Kasumi-1 (cell line): ENCODE results near the gene NACC2.

ENCODE experiments used
- DNase-seq, 2 experiments: peaks; one replicate each; lab custom pipeline; 2025; lab: John Stamatoyannopoulos, UW

Gene NACC2

DNA sequence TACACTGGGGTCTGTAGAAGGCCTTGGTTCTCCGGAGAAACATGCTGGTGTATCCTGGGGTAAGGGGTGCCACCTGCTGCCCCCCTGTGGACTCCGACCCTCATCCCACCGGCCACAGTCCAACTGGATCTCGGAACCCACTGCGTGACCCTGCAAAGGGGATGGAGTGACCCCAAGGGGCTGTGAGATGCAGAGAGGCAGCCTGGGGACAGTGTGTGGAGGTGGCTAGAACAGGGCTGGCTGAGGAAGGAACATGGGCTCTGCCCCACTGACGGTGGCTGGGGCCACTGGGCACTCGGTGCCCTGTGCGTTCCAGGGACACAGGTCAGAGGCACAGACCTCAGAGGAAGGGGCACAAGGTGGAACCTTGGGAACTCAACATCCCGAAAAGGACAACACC is 2.3 kb downstream of the NACC2 start:
- no peak for DNase-seq

GRCh38 chr9:136092353-136092650 is 2.8 kb downstream of the NACC2 start:
- no peak for DNase-seq

DNA sequence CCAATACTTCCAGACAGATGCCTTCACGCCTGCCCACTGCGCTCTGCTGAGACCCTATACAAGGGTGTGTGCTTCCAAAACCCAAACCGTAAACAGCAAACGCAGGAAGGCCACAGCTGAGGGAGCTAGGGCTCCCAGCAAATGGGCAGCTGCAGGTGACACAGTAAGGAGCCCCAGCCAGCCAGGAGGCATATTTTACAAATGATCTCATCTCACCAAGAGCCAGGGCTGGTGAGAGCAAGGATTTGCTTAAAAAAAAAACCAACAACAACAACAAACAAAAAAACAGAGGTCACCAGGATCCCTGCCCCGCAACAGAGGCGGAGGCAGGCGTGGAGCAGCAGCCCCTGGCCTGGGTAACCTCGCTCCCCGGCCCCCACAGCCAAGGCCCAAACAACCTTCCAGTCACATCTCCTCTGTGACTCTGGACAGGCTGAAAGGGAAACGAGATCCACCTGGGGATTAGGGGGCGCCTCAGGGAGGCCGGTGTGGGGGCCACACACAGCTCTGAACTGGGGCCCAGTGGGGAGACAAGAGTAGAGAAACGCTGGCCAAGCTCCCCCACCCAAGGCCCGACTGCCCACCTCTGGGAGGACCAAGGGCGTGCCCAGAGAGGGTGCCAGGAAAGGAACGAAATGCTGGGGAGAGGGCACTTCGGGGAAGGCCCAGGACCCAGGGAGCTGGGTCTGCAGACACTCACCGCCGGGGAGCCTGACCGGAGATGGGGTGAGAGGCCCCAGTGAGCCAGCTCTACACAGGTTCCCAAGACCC is 3.3 kb downstream of the NACC2 start:
- no peak for DNase-seq

DNA sequence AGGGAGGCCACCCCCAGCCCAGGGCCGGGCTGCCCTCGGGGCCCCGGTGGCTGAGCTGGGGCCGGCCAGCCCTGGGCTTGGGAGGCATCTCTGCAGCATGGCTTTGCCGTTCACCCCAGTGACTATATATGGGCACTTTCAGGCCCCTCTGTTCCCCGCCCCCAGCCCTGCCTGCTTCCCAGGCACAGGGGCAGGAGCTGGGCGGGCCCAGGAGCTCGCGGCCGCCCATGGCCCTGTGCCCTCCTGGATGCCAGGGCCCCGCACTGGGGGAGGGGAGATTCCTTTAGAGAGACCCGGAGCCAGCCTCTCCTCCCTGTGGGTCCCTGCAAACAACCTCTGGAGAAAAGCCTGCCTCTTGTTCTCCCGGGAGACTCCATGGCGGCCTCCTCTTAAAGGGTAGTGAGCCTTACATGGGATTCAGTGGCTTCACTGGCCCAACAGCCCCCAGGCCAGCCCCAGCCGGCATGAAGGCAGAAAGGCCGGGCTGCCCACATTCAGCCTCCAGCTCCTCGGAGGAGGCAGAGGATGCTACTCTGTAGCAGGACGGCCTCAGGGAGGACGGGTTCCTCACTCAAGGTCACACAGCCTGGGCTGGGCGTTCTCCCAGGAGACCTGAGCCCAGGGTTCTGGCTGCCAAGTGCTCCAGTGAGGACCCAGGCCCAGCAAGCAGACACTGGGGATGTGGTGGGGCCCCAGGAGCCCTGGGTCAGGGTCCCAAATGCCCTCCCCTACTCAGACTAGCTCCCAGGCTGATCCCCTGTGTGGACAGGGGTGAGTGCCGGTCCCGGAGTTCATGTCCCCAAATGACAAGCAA is 4.1 kb downstream of the NACC2 start:
- DNase-seq, result no peak

DNA sequence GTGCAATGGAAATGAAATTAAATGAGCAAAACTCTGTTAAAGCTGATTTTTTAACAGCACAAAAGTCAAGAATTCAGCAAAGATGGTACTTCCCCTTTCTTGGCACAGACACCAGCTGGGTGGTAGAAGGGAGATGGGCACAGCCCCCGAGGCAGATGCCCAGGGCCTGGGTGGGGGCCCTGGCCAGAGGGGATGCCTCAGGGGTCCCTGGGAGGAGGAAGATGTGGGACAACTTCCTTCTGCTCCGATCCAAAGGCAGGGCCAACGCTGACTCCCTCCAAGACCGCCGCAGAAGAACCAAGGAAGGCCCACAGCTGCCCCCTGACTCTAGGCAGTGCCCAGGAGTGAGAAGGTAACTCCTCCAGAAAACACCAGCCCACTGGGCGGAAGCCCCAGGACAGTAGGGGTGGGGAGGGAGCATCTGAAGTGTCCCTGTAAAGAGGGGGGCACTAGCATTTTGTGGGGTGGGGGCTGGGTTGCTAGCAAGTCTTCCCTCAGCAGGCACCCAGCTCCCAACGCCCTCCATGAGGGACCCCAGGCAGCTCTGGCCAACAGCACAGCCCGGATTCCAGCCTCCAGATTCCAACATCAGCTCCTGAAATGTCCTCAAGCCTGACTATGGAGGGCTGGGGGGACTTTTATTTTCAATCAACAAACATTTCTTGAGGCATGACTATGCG is 4.9 kb downstream of the NACC2 start:
- DNase-seq, result no peak

- peak; percentile 18 to 28 for DNase-seq
Observed at GRCh38 chr9:136089697-136090045, 5.4 kb downstream of the NACC2 start.

GRCh38 chr9:136088939-136089696 is 6.0 kb downstream of the NACC2 start:
- no peak for DNase-seq

DNA sequence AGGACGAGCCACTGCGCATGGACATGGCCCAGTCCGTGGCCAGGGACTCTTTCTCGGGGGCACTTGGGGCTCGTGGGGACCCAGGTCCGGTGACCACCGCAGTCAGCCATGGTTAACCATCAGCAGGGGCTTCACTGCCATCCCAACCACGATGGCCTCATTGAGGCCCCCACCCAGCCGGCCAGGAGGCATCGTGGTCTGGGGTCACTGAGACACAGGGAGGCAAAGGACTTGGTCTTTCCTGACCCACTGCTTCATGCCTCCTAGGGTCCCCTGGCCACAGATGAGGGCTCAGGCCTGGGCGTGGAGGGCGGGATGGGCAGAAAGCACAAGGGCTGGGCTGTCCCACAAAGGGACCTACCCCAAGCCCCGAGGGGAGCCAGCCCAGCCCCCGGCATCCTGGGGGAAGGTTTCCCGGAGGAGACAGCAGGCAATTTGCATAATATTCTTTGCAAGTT is 6.6 kb downstream of the NACC2 start:
- DNase-seq, result no peak

DNA sequence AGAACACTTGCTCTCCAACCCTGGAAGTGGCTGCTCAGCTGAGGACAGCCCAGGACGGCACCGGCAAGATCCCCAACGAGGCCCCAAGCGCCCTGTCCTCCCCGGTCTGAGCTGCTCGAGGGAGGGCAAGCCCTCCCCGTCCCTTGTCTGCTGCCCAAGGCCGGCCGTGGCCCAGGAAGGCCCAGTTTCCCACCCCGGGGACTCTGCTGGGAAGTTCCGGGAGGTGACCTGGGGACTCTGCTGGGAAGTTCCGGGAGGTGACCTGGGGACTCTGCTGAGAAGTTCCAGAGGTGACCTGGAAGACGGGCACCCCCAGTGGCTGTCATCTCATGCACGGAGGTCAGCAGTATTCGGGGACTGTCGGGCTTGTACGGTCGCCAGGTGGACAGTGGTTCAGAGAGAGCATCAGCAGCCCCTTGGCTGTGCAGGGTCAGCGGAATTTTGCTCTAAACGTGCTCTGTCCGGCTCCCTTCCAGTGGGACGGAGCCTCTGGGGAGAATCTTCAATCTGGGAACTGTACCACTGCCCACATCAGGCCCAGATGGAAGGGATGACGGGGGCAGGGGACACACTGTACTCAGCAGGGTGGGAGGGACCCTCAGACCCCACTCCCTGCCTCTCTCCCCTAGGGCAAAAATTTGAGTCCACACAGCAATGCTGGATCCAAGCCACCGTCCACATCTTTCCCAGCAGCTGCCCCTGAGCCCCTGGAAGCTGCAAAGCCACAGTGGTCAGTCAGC is 7.2 kb downstream of the NACC2 start:
- no peak for DNase-seq

GRCh38 chr9:136086951-136087740 is 7.9 kb downstream of the NACC2 start:
- no peak for DNase-seq

DNA sequence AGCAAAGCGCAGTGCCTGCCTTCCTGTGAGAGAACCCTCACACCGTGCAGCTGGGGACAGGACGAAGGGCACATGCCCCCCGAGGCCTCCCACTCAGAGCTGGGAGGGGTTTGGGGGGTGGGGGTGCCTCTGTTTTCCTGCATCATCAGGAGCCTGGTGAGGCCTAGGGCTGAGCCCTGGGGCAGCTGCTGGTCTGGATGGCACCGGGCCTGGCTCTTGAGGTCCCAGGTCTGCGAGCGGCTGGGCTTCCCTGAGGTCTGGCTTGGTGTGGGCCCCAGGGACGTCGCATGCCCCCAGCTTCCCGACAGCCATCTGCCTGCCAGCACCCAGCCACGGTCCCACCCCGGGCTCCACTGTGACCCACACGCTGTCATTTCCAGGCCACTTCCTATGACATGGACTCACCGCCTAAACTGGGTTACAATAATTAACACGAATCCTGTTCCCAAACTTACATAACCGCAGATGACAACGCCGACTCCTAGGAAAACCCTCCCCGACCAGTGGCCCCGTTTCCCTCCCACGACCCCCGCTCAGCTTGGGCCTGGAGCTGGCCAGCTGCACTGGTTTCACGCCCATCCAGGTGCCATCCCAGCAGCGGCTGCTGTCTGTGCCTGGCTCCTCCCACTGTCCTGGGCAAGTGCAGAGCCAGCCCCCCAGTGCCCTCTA is 8.7 kb downstream of the NACC2 start:
- no peak for DNase-seq

DNA sequence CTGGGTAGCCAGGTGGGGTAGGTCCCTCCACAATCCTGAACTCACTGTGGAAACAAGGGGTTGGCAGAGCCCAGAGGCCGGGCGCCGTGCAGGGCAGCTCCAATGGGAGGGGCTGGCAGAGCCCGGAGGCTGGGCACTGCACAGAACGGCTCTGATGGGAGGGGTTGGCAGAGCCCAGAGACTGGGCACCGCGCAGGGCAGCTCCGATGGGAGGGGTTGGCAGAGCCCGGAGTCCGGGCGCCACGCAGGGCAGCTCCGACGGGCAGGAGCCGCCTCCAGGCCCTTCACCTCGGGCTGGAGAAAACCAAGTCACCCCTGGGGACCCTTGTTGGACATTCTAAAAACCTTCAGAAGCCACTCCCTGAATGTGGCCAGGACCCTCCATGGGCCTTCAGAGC is 9.3 kb downstream of the NACC2 start:
- DNase-seq, result no peak

DNA sequence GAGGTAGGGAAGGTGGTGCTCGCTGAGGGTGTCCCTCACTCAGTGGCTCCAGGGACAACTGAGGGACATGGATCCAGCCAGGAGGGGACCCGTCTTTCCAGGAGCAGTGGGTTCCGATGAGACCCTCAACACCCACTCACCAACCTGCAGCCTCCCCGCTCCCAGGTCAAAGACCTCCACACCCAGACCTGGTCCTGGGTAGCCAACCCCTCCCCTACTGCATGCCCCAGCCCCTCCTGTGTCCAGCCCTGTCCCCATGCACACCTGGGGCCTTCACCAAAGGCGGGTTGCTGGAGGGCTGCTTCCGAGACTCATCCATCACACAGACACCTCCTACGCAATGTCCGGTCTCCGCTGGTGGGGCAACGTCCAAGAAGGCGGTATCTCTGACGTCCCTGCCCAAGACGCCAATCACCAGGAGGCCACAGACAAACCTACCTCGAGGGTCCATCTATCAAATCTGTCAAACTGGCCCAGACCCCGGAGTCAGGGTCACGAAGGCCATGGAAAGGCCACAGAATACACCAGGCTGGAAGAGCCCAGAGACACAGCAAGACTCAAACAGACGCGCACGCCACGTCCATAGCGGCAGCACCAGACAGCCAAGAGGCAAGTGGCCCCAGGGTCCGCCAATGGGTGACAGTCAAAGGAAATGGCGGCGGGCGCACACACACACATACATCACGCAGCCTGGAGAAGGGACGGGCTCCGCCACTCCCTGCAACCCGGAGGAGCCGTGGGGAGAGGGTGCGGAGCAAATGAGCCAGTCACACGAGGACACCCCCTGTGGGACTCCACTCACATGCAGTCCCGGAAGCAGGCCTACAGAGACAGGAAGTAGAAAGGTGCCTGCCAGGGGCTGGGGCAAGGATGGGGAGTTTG is 10.8 kb downstream of the NACC2 start:
- DNase-seq, result no peak

GRCh38 chr9:136083558-136084062 is 11.5 kb downstream of the NACC2 start:
- no peak for DNase-seq

- no peak for DNase-seq
Observed at GRCh38 chr9:136082496-136083361, 12.4 kb downstream of the NACC2 start.

- no peak for DNase-seq
Observed at GRCh38 chr9:136081826-136082495, 13.1 kb downstream of the NACC2 start.

- DNase-seq, result no peak
Observed at GRCh38 chr9:136081113-136081825, 13.8 kb downstream of the NACC2 start.
